COR-L47 (cell line): Measurements from ENCODE around the gene CC2D1A.
A peak's percentile ranks its signal among the peaks of the same experiment; 100 is the strongest.
"Not testable (repeated sequence)": the region's sequence is repeated elsewhere in the genome, so short reads cannot be mapped to it uniquely, and the experiment has no call there.

Source experiments
- DNase-seq: peaks from one replicate; lab custom pipeline; 2025; lab: John Stamatoyannopoulos, UW

The CC2D1A gene

DNA sequence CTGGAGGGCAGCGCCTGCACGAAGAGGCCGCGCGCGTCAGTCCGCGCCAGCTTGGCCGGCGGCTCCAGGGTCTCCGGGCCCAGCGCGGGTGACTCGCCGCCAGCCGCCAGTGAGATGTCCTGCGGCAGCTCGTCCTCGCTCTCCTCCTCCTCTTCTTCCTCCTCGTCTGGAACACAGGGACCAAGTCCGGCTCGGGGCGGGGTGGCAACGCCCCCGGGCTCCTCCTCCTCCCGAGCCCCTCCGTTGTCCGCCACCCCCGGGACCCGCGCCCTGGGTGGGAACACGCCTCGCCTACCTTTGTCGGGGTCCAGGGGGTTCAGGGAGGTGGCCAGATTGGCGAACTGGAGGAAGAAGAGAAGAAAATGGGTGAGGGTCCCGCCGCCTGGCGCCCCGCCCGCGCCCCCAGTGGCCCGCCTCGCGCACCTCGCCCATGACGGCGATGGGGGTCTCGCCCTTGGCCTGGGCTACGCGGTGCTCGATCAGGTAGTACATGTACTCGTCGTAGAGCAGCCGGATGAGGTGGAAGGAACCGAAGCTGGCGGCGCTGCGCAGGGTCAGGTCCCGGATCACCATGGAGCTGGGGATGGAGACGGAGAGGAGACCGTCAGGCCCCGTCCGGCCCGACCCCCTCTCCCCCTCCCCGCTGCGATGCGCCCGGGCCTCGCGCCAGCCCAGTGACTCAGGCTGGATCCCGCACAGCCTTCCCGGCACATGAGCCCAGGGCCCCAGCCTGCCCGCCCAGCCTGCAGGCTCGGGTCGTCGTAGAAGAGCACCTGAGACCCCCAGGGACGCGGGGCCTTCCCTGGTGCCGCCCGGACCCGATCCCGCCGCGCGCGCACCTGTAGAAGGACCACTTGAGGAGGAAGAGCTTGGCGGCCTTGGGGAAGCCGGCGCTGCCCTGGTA is 57.0 kb downstream of the CC2D1A start:
- DNase-seq = no peak

DNA sequence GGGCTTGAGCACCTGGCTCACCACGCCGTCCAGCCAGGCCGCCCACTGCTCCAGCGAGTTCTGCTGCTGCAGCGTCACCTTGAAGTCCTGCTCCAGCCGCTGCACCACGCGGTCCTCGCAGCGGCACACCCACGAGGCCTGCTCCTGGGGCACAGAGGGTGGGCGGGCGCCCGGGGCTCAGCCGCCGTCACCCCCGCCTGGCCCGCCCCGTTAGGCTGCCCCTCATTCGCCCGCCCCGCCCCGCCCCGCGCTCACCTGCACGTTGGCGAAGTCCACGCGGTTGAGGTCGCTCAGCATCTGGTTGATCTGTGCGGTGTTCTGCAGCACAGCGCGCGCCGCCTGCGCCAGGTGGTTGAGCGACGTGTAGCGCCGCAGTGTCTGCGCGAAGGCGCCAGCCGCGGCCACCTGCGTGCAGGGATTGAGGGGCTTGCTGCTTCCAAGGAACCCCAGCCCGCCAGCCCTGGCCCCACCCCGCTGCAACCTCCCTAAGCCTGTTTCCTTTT is 57.7 kb downstream of the CC2D1A start:
- no peak for DNase-seq

DNA sequence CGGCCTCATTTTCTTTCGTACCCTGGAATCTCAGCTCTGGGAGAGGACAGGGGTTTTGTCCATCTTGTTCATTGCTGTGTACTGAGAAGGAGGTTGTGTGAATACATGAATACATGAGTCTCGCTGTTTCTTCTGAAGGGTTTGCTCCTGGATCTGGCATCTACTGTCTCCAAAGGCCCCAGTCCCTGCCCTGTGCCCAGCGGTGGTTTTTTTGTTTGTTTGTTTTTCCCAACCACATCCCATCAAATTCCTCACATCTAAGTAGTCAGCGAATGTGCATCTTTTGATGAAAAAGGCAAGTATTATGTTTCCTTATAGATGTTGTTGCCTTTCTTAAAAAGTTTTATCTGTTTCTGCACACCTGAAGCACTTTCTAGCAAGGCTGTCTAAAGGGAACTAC is 58.8 kb downstream of the CC2D1A start:
- no peak for DNase-seq

DNA sequence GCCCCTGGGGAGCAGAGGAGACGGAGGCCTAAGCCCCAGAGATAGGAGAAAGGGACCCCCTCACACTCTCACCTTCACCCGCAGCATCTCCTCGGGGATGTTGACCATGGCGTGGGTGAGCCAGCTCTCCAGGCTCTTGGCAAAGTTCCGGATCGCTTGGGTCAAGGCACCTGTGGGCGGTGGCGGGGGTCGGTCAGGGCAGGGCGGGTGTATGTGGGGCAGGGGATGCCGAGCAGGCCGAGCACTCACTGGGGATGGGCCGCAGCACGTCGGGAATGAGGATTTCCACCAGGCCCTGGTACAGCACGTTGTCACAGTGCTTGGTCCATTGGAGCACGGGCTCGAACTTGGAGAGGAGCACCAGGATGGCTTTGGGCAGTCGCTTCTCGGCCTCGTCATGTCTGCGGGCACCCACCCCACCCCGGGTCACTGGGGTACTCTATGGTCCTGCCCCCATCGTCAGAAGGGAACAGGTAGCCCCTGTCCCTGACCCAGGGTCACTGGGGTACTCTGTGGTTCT is 59.4 kb downstream of the CC2D1A start:
- no peak for DNase-seq

DNA sequence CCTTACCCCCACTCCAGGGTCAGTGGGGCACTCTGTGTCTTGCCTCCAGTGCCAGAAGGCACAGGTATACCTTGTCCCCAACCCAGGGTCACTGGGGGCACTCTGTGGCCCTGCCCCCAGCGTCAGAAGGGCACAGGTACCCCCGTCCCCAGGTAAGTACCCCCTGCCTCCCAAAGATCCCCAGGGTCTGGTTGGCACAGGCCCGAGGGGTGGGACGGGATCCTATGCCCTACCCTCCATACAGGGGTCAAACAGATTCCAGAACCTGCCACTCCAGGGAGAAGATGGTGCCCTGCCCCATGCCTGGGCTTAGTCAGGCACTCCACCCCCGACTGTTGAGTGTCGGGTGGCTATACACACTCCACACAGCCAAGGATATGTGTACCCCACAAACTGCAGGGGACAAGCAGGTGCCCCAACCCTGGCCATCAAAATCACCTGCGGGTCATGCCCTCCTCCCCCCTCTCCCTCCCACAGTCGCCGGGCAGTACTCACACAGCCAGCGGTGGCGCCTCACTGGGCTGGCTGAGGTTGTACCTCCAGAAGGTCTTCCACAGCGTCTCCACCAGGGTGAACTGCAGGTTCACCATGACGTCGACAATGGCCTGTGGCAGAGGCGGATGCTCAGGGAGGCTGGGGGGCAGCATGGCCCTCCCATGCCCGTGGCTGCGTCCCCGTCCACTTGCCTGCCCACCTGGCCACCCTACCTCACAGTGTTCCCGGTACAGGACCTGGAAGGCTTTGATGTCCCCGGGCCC is 60.1 kb downstream of the CC2D1A start:
- DNase-seq = no peak

DNA sequence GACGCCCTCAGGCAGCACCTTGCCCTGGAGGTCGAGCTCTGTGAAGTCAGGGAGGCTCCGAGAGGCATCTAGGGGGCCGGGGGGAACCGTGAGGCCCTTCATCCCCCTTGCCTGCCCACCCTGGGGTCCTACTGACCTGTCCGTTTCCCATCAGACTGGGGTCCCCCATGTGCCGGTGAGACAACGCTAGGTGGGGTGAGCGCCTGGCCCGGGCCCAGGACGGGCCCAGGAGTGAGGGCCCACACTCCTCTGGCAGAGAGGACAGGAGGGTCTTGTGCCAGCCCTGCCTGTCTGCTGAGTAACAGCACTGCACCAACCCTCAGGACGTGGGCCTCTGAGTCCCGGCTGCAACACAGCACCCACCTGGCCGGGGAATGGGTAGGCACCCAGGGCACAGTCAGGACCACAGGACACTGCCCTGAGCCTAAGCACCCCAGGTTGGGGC is 60.7 kb downstream of the CC2D1A start:
- DNase-seq = no peak

DNA sequence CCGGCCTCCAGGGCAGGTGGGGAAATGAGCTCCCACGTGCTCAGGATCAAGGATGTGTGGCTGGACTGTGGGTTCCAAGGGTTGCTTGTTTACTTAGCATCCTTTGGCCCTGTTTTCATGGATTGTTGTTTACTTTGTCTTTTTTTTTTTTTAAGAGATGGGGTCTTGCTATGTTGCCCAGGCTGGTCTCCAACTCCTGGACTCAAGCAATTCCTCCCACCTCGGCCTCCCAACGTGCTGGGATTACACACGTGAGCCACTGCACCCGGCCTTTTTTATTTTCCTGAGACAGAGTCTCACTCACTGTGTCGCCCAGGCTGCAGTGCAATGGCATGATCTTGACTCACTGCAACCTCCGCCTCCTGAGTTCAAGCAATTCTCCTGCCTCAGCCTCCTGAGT is 61.2 kb downstream of the CC2D1A start:
- DNase-seq = not testable (repeated sequence)

DNA sequence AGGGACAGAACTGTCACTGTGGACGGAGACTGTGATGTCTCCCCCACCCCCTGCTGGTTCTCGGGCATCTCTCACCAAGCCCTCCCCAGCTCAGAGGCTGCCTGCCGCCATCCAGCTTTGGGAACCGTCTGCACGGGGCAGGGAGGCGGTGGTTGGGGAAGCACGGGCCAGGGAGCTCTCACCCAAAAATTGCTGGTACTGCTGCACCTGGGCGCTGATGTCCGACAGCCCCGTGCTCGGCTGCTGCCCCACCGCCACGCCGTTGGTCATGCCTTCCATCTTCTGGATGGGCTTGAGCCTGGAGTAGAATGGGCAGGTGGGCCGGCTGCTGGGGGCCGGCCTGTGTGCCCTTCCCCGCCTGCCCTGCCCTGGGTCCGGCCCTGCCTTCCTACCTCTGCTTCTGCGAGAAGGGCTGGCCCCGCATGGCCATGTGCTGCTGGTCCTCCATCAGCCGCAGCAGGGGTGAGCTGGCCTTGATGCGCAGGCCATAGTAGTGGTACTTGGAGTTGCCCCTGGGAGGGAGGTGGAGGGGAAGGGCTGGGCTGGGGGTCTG is 62.5 kb downstream of the CC2D1A start:
- DNase-seq = no peak

DNA sequence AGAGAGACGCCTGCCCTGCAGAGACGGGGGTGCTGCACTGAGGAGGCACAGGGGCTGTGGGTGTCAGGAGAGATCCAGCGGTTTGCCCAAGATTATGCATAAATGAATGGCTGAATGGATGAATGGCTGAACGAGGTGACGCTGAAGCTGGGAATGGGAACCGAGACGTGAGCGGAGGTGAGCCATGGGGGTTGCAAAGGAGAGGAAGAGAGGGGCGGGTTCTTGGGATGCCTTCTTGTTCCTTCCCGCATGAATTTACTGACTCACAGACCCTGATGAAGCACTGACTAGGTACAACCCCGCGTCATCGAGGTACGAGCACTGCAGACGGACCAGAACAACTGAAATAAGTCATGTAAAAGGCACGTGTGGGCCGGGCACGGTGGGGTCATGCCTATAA is 63.0 kb downstream of the CC2D1A start:
- no peak for DNase-seq

DNA sequence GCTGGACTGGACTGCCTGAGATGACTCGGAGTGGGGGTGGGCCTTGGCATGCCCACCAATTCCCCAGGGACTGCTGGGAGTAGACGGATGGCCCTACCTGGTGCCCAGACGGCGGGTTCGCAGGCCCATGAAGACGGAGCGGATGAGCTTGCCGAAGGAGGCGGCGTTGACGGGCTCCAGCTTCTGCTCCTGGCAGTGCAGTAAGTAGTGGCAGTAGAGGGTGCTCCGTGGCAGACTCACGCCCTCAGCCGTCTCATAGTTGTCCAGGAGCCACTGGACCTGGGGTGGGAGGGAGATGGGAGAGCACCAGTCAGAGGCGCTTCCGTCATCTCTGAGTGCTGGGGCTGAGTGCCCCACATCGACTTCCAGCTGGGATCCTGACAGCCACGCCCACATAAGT is 63.9 kb downstream of the CC2D1A start:
- DNase-seq = no peak

DNA sequence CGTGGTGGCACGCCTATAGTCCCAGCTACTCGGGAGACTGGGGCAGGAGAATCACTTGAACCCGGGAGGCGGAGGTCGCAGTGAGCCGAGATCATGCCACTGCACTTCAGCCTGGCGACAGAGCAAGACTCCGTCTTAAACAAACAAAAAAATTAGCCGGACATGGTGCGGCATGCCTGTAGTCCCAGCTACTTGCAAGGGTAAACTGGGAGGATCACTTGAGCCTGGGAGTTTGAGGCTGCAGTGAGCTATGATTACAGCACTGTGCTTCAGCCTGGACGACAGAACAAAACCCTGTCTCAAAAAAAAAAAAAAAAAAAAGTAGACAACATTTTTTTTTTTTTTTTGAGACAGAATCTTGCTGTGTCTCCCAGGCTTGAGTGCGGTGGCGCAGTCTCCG is 65.9 kb downstream of the CC2D1A start:
- not testable (repeated sequence) for DNase-seq

DNA sequence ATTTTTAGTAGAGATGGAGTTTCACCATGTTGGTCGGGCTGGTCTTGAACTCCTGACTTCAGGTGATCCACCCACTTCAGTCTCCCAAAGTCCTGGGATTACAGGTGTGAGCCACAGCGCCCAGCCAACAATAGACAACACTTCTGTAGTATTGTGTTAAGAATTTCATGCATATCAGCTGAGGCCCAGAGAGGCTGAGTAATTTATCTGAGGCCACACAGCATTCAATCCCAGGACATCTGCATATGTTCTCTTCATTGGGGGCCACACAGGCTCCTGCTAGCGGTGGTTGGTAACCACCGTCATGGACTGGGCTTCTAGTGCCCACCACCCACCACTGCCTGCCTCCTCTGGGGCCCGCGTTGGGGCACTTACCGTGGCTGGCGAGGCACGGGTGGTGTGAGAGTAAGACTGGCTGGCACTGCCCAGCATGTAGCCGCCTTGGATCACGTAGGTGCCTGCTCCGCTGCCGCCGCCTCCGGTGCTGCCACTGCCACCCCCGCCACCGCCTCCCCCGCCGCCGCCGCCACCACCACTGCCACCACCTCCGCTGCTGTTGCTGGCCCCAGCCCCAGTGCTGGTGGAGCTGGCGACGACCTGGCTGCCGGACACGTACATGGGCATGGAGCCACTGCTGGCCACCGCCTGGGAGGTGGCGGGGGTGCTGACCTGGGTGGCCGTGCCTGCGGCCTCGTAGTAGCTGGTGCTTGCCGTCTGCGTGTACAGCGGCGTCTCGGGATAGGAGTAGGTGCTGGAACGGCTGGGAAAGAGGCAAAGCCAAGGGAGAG is 66.6 kb downstream of the CC2D1A start:
- DNase-seq = no peak

DNA sequence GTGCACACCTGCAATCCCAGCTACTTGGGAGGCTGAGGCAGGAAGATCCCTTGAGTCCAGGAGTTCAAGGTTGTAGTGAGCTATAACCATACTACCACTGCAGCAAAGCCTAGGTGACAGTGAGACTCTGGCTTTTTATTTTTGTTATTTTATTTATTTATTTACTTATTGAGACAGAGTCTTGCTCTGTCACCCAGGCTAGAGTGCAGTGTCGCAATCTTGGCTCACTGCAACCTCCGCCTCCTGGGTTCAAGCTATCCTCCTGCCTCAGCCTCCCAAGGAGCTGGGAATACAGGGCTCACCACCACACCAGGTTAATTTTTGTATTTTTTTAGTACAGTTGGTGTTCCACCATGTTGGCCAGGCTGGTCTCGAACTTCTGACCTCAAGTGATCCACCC is 67.5 kb downstream of the CC2D1A start:
- not testable (repeated sequence) for DNase-seq

DNA sequence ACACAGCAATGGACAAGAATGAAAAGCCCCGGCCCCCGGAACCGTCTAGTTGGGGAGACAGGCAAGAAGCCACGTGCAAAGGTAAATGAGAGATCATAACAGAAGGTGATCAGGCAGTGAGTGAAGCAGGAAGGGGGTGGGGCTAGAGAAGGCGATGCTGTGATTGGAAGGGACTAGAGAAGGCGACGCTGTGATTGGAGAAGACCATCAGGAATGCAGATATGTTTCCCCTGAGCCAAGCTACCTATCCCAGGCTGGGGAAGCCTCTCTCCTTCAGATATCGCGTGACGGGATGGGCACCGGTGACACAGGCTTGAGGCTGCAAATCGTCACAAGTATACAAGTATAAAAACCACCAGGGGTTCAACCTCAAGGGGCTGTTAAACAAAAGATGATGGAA is 68.1 kb downstream of the CC2D1A start:
- DNase-seq = peak; percentile 13

DNA sequence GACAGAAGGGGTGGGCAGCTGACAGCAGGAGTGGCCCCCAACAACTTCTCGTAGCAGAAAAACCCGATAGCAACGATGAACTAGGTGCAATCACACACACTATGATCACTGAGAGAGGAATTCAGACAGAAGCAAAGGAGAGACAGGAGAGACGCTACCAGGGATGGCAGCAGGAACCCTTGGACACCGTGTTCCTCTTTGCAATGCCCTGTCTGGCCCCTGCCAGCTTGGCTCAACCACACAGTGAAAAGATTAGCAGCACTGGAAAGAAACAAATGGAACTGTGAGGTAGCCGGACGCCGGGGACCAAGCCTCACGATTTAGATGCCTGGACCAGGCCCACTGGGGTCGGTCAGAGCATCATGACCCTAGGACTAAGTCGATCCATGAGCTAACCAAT is 69.9 kb downstream of the CC2D1A start:
- no peak for DNase-seq

DNA sequence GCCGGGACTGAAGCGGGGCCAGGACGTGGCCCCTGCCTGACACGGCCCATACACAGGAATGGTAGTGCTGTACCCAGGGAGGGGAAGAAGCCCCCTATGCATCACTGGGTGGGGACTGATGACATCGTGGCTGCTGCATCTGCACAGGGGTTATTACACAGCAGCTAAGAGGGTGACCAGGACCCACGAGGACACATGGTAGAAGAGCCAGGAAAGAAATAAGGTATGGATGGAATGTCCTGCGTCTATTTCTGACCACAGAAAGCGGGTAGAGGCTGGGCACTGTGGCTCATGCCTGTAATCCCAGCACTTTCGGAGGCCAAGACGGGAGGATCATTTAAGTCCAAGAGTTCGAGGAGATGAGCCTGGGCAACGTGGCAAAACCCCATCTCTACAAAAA is 70.4 kb downstream of the CC2D1A start:
- DNase-seq = no peak

DNA sequence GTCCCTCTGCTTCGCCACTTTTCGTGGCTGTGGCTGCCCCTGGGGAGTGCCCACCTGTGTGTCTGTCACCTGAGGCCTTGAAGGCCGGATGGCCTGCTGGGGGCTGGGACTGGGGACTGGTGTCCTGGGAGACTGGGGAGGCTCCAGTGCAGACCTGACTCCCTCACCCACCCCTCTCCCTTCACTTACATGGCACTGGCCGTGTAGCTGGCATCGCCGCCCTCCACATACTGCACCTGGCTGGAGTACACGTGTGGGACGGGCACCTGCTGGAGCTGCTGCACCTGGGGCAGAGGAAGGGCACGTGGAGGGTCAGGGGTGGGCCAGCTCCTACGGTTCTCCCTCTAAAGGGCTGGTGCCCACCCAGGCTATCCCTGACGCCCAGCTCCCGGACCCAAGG is 71.8 kb downstream of the CC2D1A start:
- no peak for DNase-seq

DNA sequence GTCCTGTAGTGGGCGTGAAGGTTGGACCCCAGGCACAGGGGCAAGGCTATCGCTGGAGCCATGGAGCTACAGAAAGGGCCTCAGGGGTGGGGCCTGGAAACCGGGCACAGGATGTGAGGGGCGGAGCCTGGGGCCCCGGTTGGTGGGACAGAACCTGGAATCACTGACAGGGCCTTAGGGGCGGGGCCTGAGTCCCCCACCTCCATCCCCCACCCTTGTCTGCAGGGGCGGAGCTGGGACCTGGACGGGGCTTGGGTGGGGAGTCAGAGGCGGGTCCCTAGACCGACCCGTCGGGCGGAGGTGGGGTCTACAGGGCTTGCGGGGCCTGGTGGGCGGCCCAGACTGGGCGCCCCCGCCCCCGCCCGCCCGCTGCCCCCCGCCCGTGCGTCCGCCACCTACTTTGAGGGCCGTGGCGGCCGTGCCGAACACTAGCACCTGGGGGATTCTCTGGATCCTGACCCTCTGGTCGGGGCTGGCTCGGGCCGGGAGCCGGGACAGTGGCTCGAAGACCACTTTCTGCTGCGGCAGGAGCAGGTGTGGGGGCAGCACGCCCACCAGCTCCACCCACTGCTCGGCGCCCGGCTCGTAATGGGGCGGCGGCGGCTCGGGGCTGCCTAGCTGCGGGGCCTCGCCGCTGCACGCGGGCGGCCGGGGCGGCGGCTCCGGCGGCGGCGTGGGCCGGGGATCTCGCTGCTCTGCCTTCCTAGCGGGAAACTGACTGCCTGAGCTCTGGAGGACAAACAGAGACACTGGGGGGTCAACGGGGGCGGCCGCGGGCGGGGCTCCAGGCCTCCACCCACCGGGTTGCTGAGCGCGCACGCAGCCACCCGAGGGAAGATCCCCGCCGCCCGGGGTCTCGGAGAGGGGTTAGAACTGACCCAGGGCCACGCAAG is 72.6 kb downstream of the CC2D1A start:
- DNase-seq = peak; percentile 85

DNA sequence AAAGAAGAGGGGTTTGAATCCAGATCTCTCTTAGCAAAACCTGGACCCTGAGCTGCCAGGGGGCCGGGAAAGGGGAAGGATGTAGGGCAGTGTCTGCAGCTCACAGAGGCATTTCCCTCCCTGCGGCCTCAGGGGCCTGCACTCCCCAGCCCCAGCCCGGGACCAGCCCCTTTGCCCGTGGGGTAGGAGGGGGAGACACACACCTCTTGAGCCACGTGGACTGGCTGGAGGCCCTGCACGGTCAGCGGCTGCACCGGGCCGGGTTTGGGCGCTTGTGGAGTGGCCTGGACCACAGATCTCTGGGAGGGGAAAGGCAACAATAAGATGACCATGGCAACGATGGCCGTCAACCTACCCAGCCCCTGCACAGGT is 73.2 kb downstream of the CC2D1A start:
- DNase-seq = no peak

DNA sequence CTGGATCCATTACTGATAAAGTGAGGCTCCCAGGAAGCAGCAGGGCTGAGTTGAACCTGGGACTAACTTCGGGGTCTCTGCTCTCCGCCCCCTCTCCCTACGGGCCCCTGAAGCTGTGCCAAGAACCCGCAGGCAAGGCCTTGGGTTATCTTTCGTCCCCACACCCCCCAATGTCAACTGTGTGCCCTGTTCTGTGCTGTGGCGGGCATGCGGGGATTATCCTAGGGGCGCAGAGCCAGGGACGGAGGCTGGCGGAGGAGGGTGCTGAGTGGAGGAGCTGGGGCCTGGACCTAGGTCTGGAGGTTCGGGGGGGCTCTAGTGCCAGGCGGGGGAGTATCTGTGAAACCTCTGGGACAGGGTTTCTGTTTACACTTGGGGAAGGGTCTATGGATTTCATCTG is 73.7 kb downstream of the CC2D1A start:
- no peak for DNase-seq

DNA sequence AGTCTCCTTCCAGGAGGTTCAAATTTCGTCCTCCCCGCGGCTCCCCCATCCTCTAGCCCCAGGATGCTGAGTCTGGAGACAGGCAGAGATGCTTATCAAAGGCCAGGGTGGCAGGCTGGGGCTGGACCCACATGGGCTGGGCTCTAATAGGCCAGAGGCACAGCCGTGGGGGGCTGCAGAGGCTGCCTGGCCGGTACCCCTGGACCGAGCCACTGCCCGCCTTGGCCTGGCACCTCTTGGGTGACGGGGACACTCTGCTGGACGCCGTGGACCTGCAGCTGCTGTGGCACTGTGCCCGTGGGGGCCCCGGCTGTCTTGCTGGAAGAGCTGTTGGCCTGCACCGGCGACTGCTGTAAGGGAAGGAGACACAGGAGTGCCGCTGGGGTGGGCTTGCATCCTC is 74.3 kb downstream of the CC2D1A start:
- DNase-seq = no peak
